Activated CD4-positive, alpha-beta T cell treated with anti-CD3 and anti-CD28 coated beads, Interleukin-2, amount 50 U/mL, for 16 hours (primary cell): ENCODE results near the gene BPTF.
"Not testable (repeated sequence)": the region's sequence is repeated elsewhere in the genome, so short reads cannot be mapped to it uniquely, and the experiment has no call there.

ENCODE experiments used
- DNase-seq: peaks from one replicate; pipeline ENCODE4 v3.0.0-alpha.2; 2020

Gene BPTF, protein sequence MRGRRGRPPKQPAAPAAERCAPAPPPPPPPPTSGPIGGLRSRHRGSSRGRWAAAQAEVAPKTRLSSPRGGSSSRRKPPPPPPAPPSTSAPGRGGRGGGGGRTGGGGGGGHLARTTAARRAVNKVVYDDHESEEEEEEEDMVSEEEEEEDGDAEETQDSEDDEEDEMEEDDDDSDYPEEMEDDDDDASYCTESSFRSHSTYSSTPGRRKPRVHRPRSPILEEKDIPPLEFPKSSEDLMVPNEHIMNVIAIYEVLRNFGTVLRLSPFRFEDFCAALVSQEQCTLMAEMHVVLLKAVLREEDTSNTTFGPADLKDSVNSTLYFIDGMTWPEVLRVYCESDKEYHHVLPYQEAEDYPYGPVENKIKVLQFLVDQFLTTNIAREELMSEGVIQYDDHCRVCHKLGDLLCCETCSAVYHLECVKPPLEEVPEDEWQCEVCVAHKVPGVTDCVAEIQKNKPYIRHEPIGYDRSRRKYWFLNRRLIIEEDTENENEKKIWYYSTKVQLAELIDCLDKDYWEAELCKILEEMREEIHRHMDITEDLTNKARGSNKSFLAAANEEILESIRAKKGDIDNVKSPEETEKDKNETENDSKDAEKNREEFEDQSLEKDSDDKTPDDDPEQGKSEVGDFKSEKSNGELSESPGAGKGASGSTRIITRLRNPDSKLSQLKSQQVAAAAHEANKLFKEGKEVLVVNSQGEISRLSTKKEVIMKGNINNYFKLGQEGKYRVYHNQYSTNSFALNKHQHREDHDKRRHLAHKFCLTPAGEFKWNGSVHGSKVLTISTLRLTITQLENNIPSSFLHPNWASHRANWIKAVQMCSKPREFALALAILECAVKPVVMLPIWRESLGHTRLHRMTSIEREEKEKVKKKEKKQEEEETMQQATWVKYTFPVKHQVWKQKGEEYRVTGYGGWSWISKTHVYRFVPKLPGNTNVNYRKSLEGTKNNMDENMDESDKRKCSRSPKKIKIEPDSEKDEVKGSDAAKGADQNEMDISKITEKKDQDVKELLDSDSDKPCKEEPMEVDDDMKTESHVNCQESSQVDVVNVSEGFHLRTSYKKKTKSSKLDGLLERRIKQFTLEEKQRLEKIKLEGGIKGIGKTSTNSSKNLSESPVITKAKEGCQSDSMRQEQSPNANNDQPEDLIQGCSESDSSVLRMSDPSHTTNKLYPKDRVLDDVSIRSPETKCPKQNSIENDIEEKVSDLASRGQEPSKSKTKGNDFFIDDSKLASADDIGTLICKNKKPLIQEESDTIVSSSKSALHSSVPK (N-terminal part only)

DNA sequence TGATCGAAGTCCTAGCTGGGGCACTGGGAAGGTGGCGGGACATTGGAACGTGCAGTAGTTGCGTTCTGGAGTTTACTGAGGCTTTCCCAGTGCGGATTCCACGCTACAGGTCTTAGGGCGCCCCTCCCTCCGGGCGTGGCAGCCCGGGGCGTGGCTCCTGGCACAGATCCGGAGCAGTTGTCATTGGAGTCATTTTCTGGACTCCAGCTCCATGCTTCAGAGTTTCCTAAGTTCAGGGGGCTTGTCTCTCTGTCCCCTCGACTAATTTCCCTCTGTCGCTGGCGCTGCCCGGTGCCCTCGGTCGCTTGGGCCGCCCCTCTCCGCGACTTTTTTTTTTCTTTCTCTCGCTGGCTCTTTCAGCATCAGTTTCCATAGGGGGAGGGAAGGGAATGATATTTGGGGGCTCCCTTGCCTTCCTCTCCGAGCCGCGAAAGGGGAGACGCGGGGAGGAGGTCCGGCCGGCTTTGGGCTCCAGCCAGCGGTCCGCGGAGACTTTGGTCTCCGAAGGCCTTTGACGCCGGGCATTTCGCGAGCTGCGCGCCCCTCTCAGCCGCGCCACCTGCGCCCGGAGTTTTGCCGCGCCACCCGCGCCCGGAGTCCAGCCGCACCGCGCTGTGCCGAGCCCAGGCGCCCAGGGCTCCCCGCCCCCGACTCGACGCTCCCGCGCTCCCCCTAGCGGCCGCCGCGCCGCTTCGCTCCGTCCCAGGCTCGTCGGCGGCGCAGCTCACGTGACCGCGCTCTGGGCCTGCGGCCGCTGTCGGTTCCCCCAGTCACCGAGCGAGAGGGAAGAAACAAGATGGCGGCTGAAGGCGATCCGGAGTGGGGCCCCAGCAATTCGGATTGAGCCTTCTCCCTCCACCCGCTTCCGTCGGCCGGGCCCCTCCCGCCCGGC, at the start of gene BPTF:
Gene BPTF (plus strand): TSS at position 769 of the 892 bp plus-strand sequence. CDS start 222 bp downstream, outside the sequence.
- peak; percentile 94 for DNase-seq

- DNase-seq = peak; percentile 34
These were observed 46.1 kb upstream of the BPTF start for GRCh38 chr17:67779098-67779672.

- no peak for DNase-seq
These were observed 40.8 kb upstream of the BPTF start for GRCh38 chr17:67784364-67785121.

DNA sequence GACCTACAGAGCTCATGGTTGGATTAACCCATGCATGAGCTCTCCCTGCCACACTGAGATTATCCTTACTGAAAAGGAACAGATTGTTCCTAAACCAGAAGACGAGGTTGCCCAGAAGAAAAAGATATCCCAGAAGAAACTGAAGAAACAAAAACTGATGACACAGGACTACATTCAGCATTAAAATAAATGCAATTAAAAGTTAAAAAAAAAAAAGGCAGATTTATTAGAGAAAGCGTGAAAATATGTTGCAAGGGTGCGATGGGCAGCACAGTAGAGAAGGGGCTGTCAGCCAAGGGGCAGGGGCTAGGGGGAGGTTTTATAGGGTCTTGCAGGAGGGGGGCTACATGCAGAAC, 40.2 kb upstream of the BPTF start:
- no peak for DNase-seq

GRCh38 chr17:67785504-67785903, 39.8 kb upstream of the BPTF start:
- DNase-seq = no peak

GRCh38 chr17:67800495-67800928, 24.8 kb upstream of the BPTF start:
- peak; percentile 63 for DNase-seq

GRCh38 chr17:67801626-67802175, 23.6 kb upstream of the BPTF start:
- DNase-seq = no peak

DNA sequence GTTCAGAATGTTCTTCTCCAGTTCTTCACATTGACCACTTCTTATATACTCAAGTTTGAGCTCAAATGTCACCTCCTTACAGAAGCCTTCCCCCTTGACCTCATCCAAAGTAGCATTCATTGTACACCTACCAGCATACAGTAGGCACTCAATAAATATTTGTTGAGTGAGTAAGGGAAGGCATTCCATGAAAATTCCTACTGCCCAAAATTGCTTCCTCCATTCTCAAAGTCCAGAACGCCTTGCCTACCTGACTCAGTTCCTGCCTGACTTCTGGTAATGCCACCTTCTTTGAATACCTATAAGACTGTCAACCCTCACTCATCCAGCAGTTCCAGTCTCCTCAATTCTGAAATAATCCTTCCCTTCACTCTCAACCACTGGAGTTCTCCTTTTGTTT, 14.8 kb upstream of the BPTF start:
- no peak for DNase-seq

- DNase-seq = not testable (repeated sequence)
These were observed 12.9 kb upstream of the BPTF start for GRCh38 chr17:67812380-67812779.

DNA sequence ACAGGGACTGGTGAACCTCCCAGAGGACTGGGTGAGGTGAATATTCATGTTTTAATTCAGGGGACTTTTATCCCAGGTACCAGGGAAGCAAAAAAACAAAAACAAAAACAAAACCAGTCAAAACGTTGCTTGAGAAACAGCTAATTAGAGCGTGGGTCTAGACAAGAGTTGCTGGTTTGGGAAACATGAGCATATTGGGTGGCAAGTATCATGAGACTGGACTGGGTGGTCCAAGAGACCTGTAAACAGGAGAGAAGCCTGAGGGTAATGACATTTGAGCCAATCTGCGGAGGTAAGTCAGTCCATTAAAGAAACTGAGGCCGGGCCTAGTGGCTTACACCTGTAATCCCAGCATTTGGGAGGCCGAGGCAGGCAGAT, 11.5 kb upstream of the BPTF start:
- no peak for DNase-seq

GRCh38 chr17:67818110-67819002, 6.9 kb upstream of the BPTF start:
- DNase-seq = no peak

- DNase-seq = no peak
These were observed 5.6 kb upstream of the BPTF start for GRCh38 chr17:67819722-67820121.

- no peak for DNase-seq
These were observed 3.4 kb upstream of the BPTF start for GRCh38 chr17:67821871-67822367.

DNA sequence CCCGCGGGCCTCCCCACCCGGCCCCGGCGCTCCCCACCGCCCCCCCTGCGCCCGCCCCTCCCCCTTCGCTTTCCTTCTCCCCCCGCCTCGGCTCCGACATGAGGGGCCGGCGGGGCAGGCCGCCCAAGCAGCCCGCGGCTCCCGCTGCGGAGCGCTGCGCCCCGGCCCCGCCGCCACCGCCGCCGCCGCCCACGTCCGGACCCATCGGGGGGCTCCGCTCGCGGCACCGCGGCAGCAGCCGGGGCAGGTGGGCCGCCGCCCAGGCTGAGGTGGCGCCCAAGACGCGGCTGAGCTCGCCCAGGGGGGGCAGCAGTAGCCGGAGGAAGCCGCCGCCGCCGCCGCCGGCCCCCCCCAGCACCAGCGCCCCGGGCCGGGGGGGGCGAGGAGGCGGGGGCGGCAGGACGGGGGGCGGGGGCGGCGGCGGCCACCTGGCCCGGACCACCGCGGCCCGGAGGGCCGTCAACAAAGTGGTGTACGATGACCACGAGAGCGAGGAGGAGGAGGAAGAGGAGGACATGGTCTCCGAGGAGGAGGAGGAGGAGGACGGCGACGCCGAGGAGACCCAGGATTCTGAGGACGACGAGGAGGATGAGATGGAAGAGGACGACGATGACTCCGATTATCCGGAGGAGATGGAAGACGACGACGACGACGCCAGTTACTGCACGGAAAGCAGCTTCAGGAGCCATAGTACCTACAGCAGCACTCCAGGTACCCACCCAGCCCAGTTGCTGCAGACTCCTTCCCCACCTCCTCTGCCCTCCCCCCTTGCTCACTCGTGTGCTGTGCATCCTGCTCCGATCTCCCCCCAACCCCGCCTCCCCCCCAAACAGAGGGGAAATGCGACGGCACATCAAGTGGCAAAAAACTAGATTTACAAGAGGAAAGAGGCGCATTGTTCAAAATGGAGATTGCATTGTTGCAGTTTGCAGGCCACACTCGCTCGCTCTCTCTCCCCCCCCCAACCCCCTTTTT, 611 bp downstream of the BPTF start:
- DNase-seq = peak; percentile 52

GRCh38 chr17:67829331-67829730, 4.0 kb downstream of the BPTF start:
- peak; percentile 76 for DNase-seq

DNA sequence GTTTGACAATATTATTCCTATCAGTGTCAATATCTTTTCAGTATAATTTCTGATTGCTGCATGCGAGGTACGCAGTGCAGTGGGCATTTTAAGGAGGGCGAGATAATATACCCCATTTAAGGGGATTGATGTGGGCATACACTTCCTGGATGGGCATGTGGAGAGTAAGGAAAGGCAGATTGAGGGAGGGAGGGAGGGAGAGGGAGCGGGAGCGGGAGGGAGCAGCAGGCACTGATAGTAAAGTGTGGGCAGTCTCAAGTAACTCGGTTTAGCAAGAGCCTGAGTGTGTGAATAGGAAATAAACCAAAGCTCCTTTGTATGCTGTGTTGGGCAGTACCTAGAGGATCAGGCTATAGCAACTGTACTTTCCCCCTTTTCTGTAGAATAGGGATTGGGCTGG, 5.1 kb downstream of the BPTF start:
- no peak for DNase-seq

DNA sequence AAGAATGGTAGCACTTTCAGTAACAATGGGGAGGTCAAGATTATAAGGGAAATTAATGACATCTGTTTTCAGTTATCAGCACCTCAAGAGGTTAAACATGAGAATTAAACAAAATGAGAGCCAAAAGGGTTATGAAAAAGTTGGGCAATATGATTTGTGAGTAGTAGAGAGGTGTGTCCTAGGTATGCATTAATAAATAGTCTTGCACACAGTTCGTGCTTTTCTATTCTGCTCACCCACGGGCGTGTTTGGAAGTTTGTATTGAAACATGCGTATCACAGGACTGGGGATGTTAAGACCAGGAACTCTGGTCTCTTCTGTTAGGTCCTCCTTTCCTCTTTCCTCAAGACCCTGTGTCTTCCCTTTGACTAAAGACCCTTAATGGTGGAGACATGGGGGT, 6.0 kb downstream of the BPTF start:
- DNase-seq = no peak

DNA sequence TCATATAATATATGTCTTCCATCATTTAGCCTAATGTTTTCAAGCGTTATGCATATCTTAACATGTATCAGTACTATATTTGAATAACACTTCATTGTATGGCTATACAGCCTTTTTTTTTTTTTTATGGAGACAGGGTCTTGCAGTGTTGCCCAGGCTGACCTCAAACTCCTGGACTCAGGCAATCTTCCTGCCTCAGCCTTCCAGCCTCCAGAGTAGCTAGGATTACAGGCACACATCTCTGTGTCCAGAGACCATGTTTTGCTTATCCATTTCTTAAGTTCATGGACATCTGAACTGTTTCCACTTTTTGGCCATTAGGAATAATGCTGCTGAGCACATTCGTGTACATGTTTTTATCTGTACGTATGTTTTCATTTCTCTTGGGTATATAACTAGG, 7.8 kb downstream of the BPTF start:
- no peak for DNase-seq
